Spleen (tissue), 11 donors: Measurements from ENCODE around the gene MED23. TPM values are rescaled to one million over a fixed set of nuclear protein-coding genes. Genes with fewer than 3 reads are reported as not detected.

Experiments
- DNase-seq: peaks from one replicate; pipeline ENCODE4 v3.0.0-alpha.2; 2020
- H3K27ac ChIP-seq, 8 donors: fragments of 200-600 bp; sonication (generic) in 7 of 8; 1 replicate in 4 of 8; 2 replicates in 4 of 8; pipeline versions ENCODE4 v1.5.0 to v1.8.0; 2016 to 2021; ENCODE audit warnings: inconsistent platforms in 4 of 8, mild to moderate bottlenecking in 4 of 8, moderate library complexity in 1 of 8
- H3K27me3 ChIP-seq, 7 donors: fragments of 200-600 bp; sonication (generic) in 6 of 7; replicated peaks in 1 of 7; 1 replicate in 4 of 7; 2 replicates in 3 of 7; pipeline versions ENCODE4 v1.5.0 to v1.8.0; 2016 to 2021; ENCODE audit warnings: inconsistent platforms in 3 of 7, mild to moderate bottlenecking in 1 of 7
- H3K36me3 ChIP-seq, 6 donors: fragments of 200-600 bp; sonication (generic) in 5 of 6; 1 replicate in 4 of 6; 2 replicates in 2 of 6; pipeline versions ENCODE4 v1.5.0 to v1.8.0; 2016 to 2021; ENCODE audit warnings: inconsistent platforms in 2 of 6
- H3K4me1 ChIP-seq, 6 donors: fragments of 200-600 bp; sonication (generic) in 5 of 6; 1 replicate in 3 of 6; 2 replicates in 3 of 6; pipeline versions ENCODE4 v1.5.0 to v1.8.0; 2016 to 2021; ENCODE audit warnings: inconsistent platforms in 3 of 6
- H3K4me3 ChIP-seq, 8 donors: fragments of 200-600 bp; sonication (generic) in 7 of 8; 1 replicate in 4 of 8; 2 replicates in 4 of 8; pipeline versions ENCODE4 v1.5.0 to v1.8.0; 2016 to 2021; ENCODE audit warnings: inconsistent platforms in 4 of 8, mild to moderate bottlenecking in 4 of 8, moderate library complexity in 2 of 8
- H3K9me3 ChIP-seq, 8 donors: fragments of 200-600 bp; sonication (generic) in 7 of 8; 1 replicate in 4 of 8; 2 replicates in 4 of 8; pipeline versions ENCODE4 v1.5.0 to v1.8.0; 2016 to 2021; ENCODE audit warnings: inconsistent platforms in 4 of 8
- POLR2A ChIP-seq, 3 donors: fragments of 450-650 bp; IDR thresholded peaks; one replicate each; pipeline ENCODE4 v1.5.1; 2017; ENCODE audit warnings: antibody characterized with exemption in 3 of 3, mild to moderate bottlenecking in 1 of 3
- POLR2AphosphoS5 ChIP-seq, 3 donors: sonication (generic); formaldehyde crosslinking; IDR thresholded peaks; one replicate each; pipeline ENCODE4 v1.5.1; 2017; ENCODE audit warnings: antibody characterized with exemption in 3 of 3
- WGBS, 5 donors: extraction: QIAGEN DNeasy Blood & Tissue Kit in 3 of 5; methylation state at CpG; one replicate each; pipeline versions ENCODE4 v1.1.5 to v1.1.7; 2013 to 2018; 5-methylcytosine and 5-hydroxymethylcytosine counted together
- intact Hi-C: fragments of 100-400 bp; cut with DNase I; formaldehyde crosslinking; loops from one replicate; pipeline ENCODE4 v1.15.0; 2023; ENCODE audit warnings: low total_unique reads
- polyA plus RNA-seq, 3 donors: library from polyadenylated mRNA; stranded (reverse); fragments of 200-250 nt; gene quantifications; one replicate each; pipeline ENCODE4 v1.2.1, GENCODE V29; 2013
- total RNA-seq, 7 donors: library from RNA; depleted of rRNA in 3 of 7; stranded (reverse); fragments of >200 nt in 3 of 7; fragmentation: NEBNext Ultra II Directional in 4 of 7; extraction: Animal tissue kit (Norgen Biotek cat#: 25700) in 4 of 7; gene quantifications; one replicate each; pipeline versions ENCODE4 v1.1.0 to v1.2.1, GENCODE V29; 2016 to 2021
- TF ChIP-seq, protein P1 (sequence below), 11 experiments: fragments of 200-600 bp in 7 of 11; fragments of 450-650 bp in 4 of 11; sonication (generic) in 4 of 11; IDR thresholded peaks in 8 of 11; conservative IDR thresholded peaks in 3 of 11; 1 replicate in 7 of 11; 2 replicates in 4 of 11; pipeline versions ENCODE4 v1.4.0 to v1.8.0; 2016 to 2021; ENCODE audit warnings: antibody characterized with exemption in 11 of 11, inconsistent platforms in 4 of 11, mild to moderate bottlenecking in 1 of 11
- donor health status: healthy with polysubstance abuse.
- donor health status: DM: no; HTN: no; CAD: no; lungs with moderate emphysema.
- donor health status: DM: no; HTN: no; CAD: no.
- donor health status: Bipolar disorder and iron deficiency.
- donor health status: healthy.
- donor health status: DM: no; HTN: no; CAD: no.
- donor health status: DM: yes; HTN: yes; CAD: no.

The MED23 gene
- total and polyA plus RNA-seq, 10 donors = 15.3 to 52.6 (median 37.7) TPM

DNA sequence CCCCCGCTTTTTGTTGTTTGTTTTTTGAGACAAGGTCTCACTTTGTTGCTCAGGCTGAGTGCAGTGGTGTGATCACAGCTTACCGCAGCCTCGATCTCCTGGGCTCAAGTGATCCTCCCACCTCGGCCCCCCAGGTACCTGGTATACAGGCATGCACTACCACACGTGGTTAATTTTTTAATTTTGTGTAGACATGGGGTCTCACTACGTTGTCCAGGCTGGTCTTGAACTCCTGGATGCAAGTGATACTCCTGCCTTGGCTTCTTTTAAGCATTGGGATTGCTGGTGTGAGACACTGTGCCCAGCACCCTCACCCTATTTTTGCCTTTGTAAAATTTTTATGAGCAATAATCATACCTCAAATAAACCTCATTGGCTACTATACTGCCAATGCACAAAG is 14.5 kb upstream of the MED23 start:
- WGBS, 5 donors = 84 to 93% (median 90%) methylated on average over 6 of the region's 6 CpGs
- no peak overlapping the region for H3K27ac ChIP-seq
- TF ChIP-seq POLR2A (IDR thresholded peaks at IDR 0.05) (no peak), POLR2AphosphoS5 (IDR thresholded peaks at IDR 0.05) (no peak)
- TF ChIP-seq, protein P1, sequence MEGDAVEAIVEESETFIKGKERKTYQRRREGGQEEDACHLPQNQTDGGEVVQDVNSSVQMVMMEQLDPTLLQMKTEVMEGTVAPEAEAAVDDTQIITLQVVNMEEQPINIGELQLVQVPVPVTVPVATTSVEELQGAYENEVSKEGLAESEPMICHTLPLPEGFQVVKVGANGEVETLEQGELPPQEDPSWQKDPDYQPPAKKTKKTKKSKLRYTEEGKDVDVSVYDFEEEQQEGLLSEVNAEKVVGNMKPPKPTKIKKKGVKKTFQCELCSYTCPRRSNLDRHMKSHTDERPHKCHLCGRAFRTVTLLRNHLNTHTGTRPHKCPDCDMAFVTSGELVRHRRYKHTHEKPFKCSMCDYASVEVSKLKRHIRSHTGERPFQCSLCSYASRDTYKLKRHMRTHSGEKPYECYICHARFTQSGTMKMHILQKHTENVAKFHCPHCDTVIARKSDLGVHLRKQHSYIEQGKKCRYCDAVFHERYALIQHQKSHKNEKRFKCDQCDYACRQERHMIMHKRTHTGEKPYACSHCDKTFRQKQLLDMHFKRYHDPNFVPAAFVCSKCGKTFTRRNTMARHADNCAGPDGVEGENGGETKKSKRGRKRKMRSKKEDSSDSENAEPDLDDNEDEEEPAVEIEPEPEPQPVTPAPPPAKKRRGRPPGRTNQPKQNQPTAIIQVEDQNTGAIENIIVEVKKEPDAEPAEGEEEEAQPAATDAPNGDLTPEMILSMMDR (IDR thresholded peaks at IDR 0.05 in 8 of 11, conservative IDR thresholded peaks at IDR 0.05 in 3 of 11) = no peak
- H3K4me3 ChIP-seq = no peak overlapping the region
- no peak for DNase-seq
- intact Hi-C loops = no loop called here
- H3K36me3 ChIP-seq = no peaks in the 10 kb centered on the region
- H3K9me3 ChIP-seq = no peaks in the 10 kb centered on the region
- no peaks in the 10 kb centered on the region for H3K4me1 ChIP-seq
- H3K27me3 ChIP-seq = no peaks in the 10 kb centered on the region

DNA sequence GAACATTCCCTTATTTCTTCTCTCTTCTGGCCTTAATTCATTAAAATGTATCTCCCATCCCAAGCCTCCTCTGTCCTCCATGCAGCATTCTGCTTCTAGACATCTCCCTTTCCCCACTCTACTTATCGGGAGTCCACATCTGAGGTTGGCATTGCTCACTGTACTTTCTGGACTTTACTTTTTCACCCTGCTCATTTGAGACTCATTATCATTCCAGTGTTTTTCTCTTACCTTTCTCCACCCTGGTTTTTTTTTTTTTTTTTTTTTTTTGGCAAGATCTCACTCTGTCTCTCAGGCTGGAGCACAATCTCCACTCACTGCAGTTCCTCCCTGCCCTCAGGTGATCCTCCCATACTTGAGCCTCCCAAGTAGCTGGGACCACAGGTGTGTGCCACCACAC is 13.5 kb upstream of the MED23 start:
- no peaks in the 10 kb centered on the region for H3K4me1 ChIP-seq
- no peaks in the 10 kb centered on the region for H3K9me3 ChIP-seq
- 95 to 100% (median 95%) methylated on average over 1 of the region's 1 CpG for WGBS, 5 donors
- H3K4me3 ChIP-seq = no peak overlapping the region
- no peak overlapping the region for H3K27ac ChIP-seq
- TF ChIP-seq POLR2AphosphoS5 (IDR thresholded peaks at IDR 0.05) (no peak), POLR2A (IDR thresholded peaks at IDR 0.05) (no peak)
- TF ChIP-seq, protein P1 (IDR thresholded peaks at IDR 0.05 in 8 of 11, conservative IDR thresholded peaks at IDR 0.05 in 3 of 11) = no peak
- DNase-seq = no peak
- no peaks in the 10 kb centered on the region for H3K27me3 ChIP-seq
- no peaks in the 10 kb centered on the region for H3K36me3 ChIP-seq
- intact Hi-C loops = no loop called here

DNA sequence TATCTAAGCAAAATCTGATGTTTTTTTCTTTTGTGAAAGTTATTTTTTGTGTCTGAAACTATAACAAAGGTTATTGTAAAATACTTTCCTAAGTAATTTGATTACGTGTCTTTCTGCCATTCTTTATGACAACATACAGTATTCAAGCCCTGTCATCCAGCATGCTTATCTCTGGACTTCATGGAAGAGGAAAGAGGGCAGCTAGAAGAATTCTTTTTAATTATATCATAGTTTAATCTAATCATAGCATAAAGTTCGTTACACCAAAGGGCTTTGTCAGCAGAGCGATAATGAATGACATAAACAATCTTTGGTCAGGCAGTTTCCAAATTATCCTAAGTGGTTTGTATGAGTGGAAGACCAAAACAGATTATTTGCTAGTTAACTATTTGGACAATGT is 12.5 kb upstream of the MED23 start:
- peaks cover 0 to 6% (median 0%) of the 10 kb centered on the region in 6 donors for H3K4me1 ChIP-seq
- TF ChIP-seq POLR2AphosphoS5 (IDR thresholded peaks at IDR 0.05) (no peak), POLR2A (IDR thresholded peaks at IDR 0.05) (no peak)
- TF ChIP-seq, protein P1 (IDR thresholded peaks at IDR 0.05 in 8 of 11, conservative IDR thresholded peaks at IDR 0.05 in 3 of 11) = no peak
- no peaks in the 10 kb centered on the region for H3K27me3 ChIP-seq
- no peaks in the 10 kb centered on the region for H3K9me3 ChIP-seq
- DNase-seq = no peak
- H3K27ac ChIP-seq = no peak overlapping the region
- intact Hi-C loops = no loop called here
- no peak overlapping the region for H3K4me3 ChIP-seq
- no peaks in the 10 kb centered on the region for H3K36me3 ChIP-seq
- 87 to 94% (median 88%) methylated on average over 3 of the region's 3 CpGs for WGBS, 5 donors

DNA sequence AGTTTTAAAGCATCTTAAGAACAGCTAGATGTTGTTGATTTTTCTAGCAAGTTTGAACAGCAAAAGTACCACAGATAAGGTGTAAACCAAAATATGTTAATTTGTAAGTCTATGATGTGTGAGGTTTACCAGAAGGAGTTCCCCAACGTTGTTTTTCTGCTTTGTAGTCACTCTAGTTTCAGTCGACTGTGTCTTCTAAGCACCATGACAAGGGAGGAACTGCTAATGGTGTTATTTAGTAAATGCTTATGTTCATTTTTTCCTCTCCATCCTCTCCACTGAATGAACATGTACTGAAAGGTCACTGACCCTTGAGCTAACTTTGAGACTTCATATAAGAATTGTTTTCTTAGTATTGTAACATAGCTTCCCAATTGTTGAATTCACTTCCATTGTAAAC is 12.1 kb upstream of the MED23 start:
- Histone ChIP-seq H3K27ac (no peak overlapping the region), H3K9me3 (no peaks in the 10 kb centered on the region), H3K27me3 (no peaks in the 10 kb centered on the region), H3K4me3 (no peak overlapping the region), H3K4me1 (peaks cover 0 to 9% (median 0%) of the 10 kb centered on the region in 6 donors), H3K36me3 (no peaks in the 10 kb centered on the region)
- 22 to 44% (median 29%) methylated on average over 2 of the region's 2 CpGs for WGBS, 5 donors
- DNase-seq = no peak
- intact Hi-C loops = no loop called here
- TF ChIP-seq, protein P1 (IDR thresholded peaks at IDR 0.05 in 8 of 11, conservative IDR thresholded peaks at IDR 0.05 in 3 of 11) = no peak
- TF ChIP-seq POLR2AphosphoS5 (IDR thresholded peaks at IDR 0.05) (no peak), POLR2A (IDR thresholded peaks at IDR 0.05) (no peak)
